HepG2 (cell line): ENCODE measurements around the gene PTPRU. TPM values are rescaled to one million over a fixed set of nuclear protein-coding genes. Genes with fewer than 3 reads are reported as not detected.

ENCODE experiments used
- ARNTL ChIP-seq: sonication (generic); formaldehyde crosslinking; IDR thresholded peaks from 2 replicates; pipeline ENCODE4 v1.4.0; 2020; ENCODE audit warnings: mild to moderate bottlenecking, missing genetic modification reagents
- CCDC6 ChIP-seq: sonication (generic); formaldehyde crosslinking; IDR thresholded peaks from 2 replicates; pipeline ENCODE4 v1.8.1; 2022; ENCODE audit warnings: mild to moderate bottlenecking, missing genetic modification reagents, moderate library complexity
- EZH2 ChIP-seq: conservative IDR thresholded peaks from 2 replicates; pipeline ENCODE4 v1.6.1; 2012; ENCODE audit warnings: mild to moderate bottlenecking, low read depth, low read length, moderate library complexity
- GATAD1 ChIP-seq: IDR thresholded peaks from 2 replicates; pipeline ENCODE4 v1.6.1; 2016; ENCODE audit warnings: missing genetic modification reagents, missing compliant biosample characterization
- HBP1 ChIP-seq: IDR thresholded peaks from 2 replicates; pipeline ENCODE4 v1.6.1; 2016; ENCODE audit warnings: low read depth, control low read depth
- HOXA3 ChIP-seq: sonication (generic); formaldehyde crosslinking; IDR thresholded peaks from 2 replicates; pipeline ENCODE4 v1.5.0; 2020; ENCODE audit warnings: missing genetic modification reagents
- KDM3A ChIP-seq: IDR thresholded peaks from 2 replicates; pipeline ENCODE4 v1.6.1; 2018; ENCODE audit warnings: low read depth, missing compliant biosample characterization
- NFE2L2 ChIP-seq: fragments of 150-350 bp; IDR thresholded peaks from 2 replicates; pipeline ENCODE4 v1.6.1; 2014; ENCODE audit warnings: low read length
- POGK ChIP-seq: sonication (generic); formaldehyde crosslinking; conservative IDR thresholded peaks from 2 replicates; pipeline ENCODE4 v1.8.0; 2022; ENCODE audit warnings: mild to moderate bottlenecking, moderate library complexity, missing genetic modification reagents
- POGZ ChIP-seq: sonication (generic); formaldehyde crosslinking; IDR thresholded peaks from 2 replicates; pipeline ENCODE4 v1.4.0; 2020; ENCODE audit warnings: mild to moderate bottlenecking, missing genetic modification reagents
- SPEN ChIP-seq: sonication (generic); formaldehyde crosslinking; IDR thresholded peaks from 2 replicates; pipeline ENCODE4 v1.5.1; 2020; ENCODE audit warnings: low read depth, mild to moderate bottlenecking, missing genetic modification reagents
- TARDBP ChIP-seq: sonication (generic); formaldehyde crosslinking; IDR thresholded peaks from 2 replicates; pipeline ENCODE4 v1.8.0; 2022; ENCODE audit warnings: mild to moderate bottlenecking, missing genetic modification reagents
- TEF ChIP-seq: sonication (generic); formaldehyde crosslinking; IDR thresholded peaks from 2 replicates; pipeline ENCODE4 v1.5.0; 2020; ENCODE audit warnings: missing genetic modification reagents
- XRCC5 ChIP-seq: fragments of 200-400 bp; formaldehyde crosslinking; optimal IDR thresholded peaks from 2 replicates; pipeline ENCODE3; 2017; ENCODE audit warnings: mild to moderate bottlenecking, low read length
- ZFP36L2 ChIP-seq: sonication (generic); formaldehyde crosslinking; IDR thresholded peaks from 2 replicates; pipeline ENCODE4 v1.4.0; 2020; ENCODE audit warnings: missing genetic modification reagents
- ZFP90 ChIP-seq: sonication (generic); formaldehyde crosslinking; IDR thresholded peaks from 2 replicates; pipeline ENCODE4 v1.8.0; 2022; ENCODE audit warnings: missing genetic modification reagents, mild to moderate bottlenecking, inconsistent platforms, borderline replicate concordance
- ZMAT5 ChIP-seq: sonication (generic); formaldehyde crosslinking; IDR thresholded peaks from 2 replicates; pipeline ENCODE4 v1.5.0; 2020; ENCODE audit warnings: mild to moderate bottlenecking, low read depth, missing genetic modification reagents, borderline replicate concordance
- ZNF362 ChIP-seq: sonication (generic); formaldehyde crosslinking; IDR thresholded peaks from 2 replicates; pipeline ENCODE4 v1.4.0; 2020; ENCODE audit warnings: missing genetic modification reagents, mild to moderate bottlenecking, borderline replicate concordance
- ZNF652 ChIP-seq: IDR thresholded peaks from 2 replicates; pipeline ENCODE4 v1.6.1; 2016; ENCODE audit warnings: low read depth, borderline replicate concordance
- ZNF780A ChIP-seq: sonication (generic); formaldehyde crosslinking; IDR thresholded peaks from 2 replicates; pipeline ENCODE4 v1.8.0; 2022; ENCODE audit warnings: mild to moderate bottlenecking, missing genetic modification reagents, moderate library complexity
- ZNF792 ChIP-seq: IDR thresholded peaks from 2 replicates; pipeline ENCODE4 v1.6.1; 2016
- ZNF841 ChIP-seq: sonication (generic); formaldehyde crosslinking; IDR thresholded peaks from 2 replicates; pipeline ENCODE4 v1.8.1; 2023; ENCODE audit warnings: missing genetic modification reagents, borderline replicate concordance
- polyA plus RNA-seq, 8 experiments: library from polyadenylated mRNA; depleted of rRNA in 3 of 8; stranded (reverse) in 7 of 8; unstranded in 1 of 8; fragments of >200 nt; fragmentation: Illumina TruSeq in 4 of 8; extraction: Trizol in 4 of 8; gene quantifications; 2 replicates each; pipeline versions ENCODE4 v1.2.1 to v1.2.3, GENCODE V29; 2011 to 2016; ENCODE audit warnings: low read depth in 4 of 8, missing spikeins in 1 of 8, mixed read lengths in 1 of 8; ENCODE audit not compliant: insufficient read depth in 1 of 8
- total RNA-seq, 5 experiments: library from RNA; depleted of rRNA; stranded (reverse); fragments of >200 nt; fragmentation: Illumina TruSeq; extraction: Trizol; gene quantifications; 2 replicates each; pipeline ENCODE4 v1.2.3, GENCODE V29; 2016; ENCODE audit warnings: low read depth in 1 of 5
- TF ChIP-seq, protein P1 (sequence below): sonication (generic); formaldehyde crosslinking; IDR thresholded peaks from 2 replicates; pipeline ENCODE4 v1.9.0; 2021; ENCODE audit warnings: missing genetic modification reagents, mild to moderate bottlenecking, borderline replicate concordance

Gene PTPRU
- total and polyA plus RNA-seq, 2 of the 13 experiments (the other 11 are each of a cell fraction or from before 2014, with no cell fraction given): 21.6 to 22.3 TPM

DNA sequence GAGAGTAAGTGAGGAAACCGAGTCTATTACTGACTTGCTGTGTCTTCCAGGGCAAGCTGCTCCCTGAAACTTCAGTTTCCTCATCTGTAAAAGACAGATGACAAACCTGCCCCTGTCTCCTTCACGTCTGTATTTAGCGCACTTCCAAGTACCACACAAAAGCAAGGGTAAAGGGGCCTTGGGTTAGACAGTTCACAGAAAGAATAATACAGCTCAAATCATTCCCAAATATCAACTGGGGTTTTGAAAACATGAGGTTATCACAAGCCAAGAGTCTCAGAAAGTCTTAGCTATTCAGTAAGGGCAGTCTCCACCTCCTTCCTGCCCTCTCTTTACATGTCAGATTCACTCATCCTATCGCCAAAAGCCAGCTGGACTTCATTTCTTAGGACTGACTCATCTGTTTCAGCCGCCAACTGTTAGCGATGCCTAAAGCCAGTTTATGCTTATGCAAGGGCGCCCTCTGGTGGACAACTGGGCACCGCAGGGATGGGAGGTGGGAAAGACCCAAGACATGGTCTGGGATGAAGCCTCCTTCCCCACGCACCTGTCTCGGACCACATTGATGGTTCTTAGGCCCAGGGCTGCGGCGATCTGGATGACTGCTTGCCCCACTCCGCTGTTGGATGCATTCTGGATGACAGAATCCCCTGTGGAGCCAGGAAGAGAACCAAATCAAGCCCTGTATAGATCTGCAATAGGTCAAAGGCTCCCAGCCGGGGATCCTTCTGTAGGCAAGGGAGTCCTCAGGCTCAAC, 33.6 kb upstream of the PTPRU start (continued):
- TF ChIP-seq ZNF362 (CRISPR knock-in tag) (no peak), SPEN (CRISPR knock-in tag) (0 out of 2 replicates have a peak, but pooled peaks have one; percentile 34), ZNF780A (CRISPR knock-in tag) (no peak), POGK (CRISPR knock-in tag) (0 out of 2 replicates have a peak, but pooled peaks have one; percentile 40), TARDBP (CRISPR knock-in tag) (0 out of 2 replicates have a peak, but pooled peaks have one; percentile 17), HBP1 (CRISPR knock-in tag) (0 out of 2 replicates have a peak, but pooled peaks have one; percentile 52), EZH2 (no peak), GATAD1 (CRISPR knock-in tag) (peak; percentile 58), ZFP90 (CRISPR knock-in tag) (0 out of 2 replicates have a peak, but pooled peaks have one; percentile 45), POGZ (CRISPR knock-in tag) (no peak), ZNF841 (CRISPR knock-in tag) (no peak), CCDC6 (CRISPR knock-in tag) (peak; percentile 5; the same call in 1 of the 2 replicates), ZFP36L2 (CRISPR knock-in tag) (no peak), KDM3A (CRISPR knock-in tag) (peak; percentile 84; the same call in 1 of the 2 replicates), NFE2L2 (peak; percentile 36; the same call in 1 of the 2 replicates), XRCC5 (peak; percentile 70), ZMAT5 (CRISPR knock-in tag) (no peak), ARNTL (no peak), TEF (CRISPR knock-in tag) (no peak), ZNF792 (CRISPR knock-in tag) (0 out of 2 replicates have a peak, but pooled peaks have one; percentile 44), ZNF652 (CRISPR knock-in tag) (no peak; the same call in 1 of the 2 replicates), HOXA3 (CRISPR knock-in tag) (no peak)
- TF ChIP-seq, protein P1, sequence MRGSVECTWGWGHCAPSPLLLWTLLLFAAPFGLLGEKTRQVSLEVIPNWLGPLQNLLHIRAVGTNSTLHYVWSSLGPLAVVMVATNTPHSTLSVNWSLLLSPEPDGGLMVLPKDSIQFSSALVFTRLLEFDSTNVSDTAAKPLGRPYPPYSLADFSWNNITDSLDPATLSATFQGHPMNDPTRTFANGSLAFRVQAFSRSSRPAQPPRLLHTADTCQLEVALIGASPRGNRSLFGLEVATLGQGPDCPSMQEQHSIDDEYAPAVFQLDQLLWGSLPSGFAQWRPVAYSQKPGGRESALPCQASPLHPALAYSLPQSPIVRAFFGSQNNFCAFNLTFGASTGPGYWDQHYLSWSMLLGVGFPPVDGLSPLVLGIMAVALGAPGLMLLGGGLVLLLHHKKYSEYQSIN (CRISPR knock-in tag): no peak
